Jurkat, Clone E6-1 (cell line): ENCODE measurements around the gene NID2.
A peak's percentile ranks its signal among the peaks of the same experiment; 100 is the strongest.

ENCODE experiments used
- DNase-seq: peaks from one replicate; pipeline ENCODE4 v3.0.0-alpha.2; 2011; ENCODE audit warnings: low read depth, low spot score
- H3K4me3 ChIP-seq: 2 replicates; pipeline ENCODE4 v1.5.1; 2011; ENCODE audit warnings: mild to moderate bottlenecking, low read length, control low read depth, moderate library complexity

Gene NID2

GRCh38 chr14:52014601-52015267 is 54.1 kb downstream of the NID2 start:
- no peak overlapping the region for H3K4me3 ChIP-seq
- DNase-seq = no peak

- DNase-seq = no peak
- H3K4me3 ChIP-seq = no peak overlapping the region
Observed at GRCh38 chr14:52013984-52014600, 54.8 kb downstream of the NID2 start.

- no peak overlapping the region for H3K4me3 ChIP-seq
- DNase-seq = no peak
Observed at GRCh38 chr14:52012635-52013034, 56.2 kb downstream of the NID2 start.

- H3K4me3 ChIP-seq = no peak overlapping the region
- no peak for DNase-seq
Observed at GRCh38 chr14:52011523-52011922, 57.3 kb downstream of the NID2 start.

GRCh38 chr14:52010173-52010693 is 58.6 kb downstream of the NID2 start:
- no peak for DNase-seq
- H3K4me3 ChIP-seq = no peak overlapping the region

- H3K4me3 ChIP-seq = no peak overlapping the region
- DNase-seq = no peak
Observed at GRCh38 chr14:52008136-52008535, 60.7 kb downstream of the NID2 start.

- no peak for DNase-seq
- H3K4me3 ChIP-seq = no peak overlapping the region
Observed at GRCh38 chr14:52007637-52008036, 61.2 kb downstream of the NID2 start.

- DNase-seq = no peak
- no peak overlapping the region for H3K4me3 ChIP-seq
Observed at GRCh38 chr14:52007211-52007610, 61.6 kb downstream of the NID2 start.

GRCh38 chr14:52006361-52006760 is 62.5 kb downstream of the NID2 start:
- H3K4me3 ChIP-seq = no peak overlapping the region
- DNase-seq = no peak

GRCh38 chr14:52005625-52006024 is 63.2 kb downstream of the NID2 start:
- no peak for DNase-seq
- no peak overlapping the region for H3K4me3 ChIP-seq

- DNase-seq = no peak
- H3K4me3 ChIP-seq = no peak overlapping the region
Observed at GRCh38 chr14:52003324-52003723, 65.5 kb downstream of the NID2 start.

GRCh38 chr14:52002542-52002941 is 66.3 kb downstream of the NID2 start:
- no peak for DNase-seq
- H3K4me3 ChIP-seq = no peak overlapping the region

GRCh38 chr14:52000696-52001095 is 68.2 kb downstream of the NID2 start:
- DNase-seq = no peak

GRCh38 chr14:52000019-52000582 is 68.8 kb downstream of the NID2 start:
- H3K4me3 ChIP-seq = no peak overlapping the region
- no peak for DNase-seq

More at GRCh38 chr14:52000696-52001095, 68.2 kb downstream of the NID2 start:
- H3K4me3 ChIP-seq = no peak overlapping the region

GRCh38 chr14:51999084-51999483 is 69.8 kb downstream of the NID2 start:
- DNase-seq = no peak
- H3K4me3 ChIP-seq = no peak overlapping the region

- no peak overlapping the region for H3K4me3 ChIP-seq
- no peak for DNase-seq
Observed at GRCh38 chr14:51998348-51998747, 70.5 kb downstream of the NID2 start.

GRCh38 chr14:51996148-51996746 is 72.6 kb downstream of the NID2 start:
- H3K4me3 ChIP-seq = no peak overlapping the region
- DNase-seq = peak; percentile 46

GRCh38 chr14:51993285-51993920 is 75.5 kb downstream of the NID2 start:
- no peak overlapping the region for H3K4me3 ChIP-seq

GRCh38 chr14:51990488-51990887 is 78.4 kb downstream of the NID2 start:
- DNase-seq = no peak
- peak overlapping the region; percentile 90 for H3K4me3 ChIP-seq

More at GRCh38 chr14:51993285-51993920, 75.5 kb downstream of the NID2 start:
- DNase-seq = no peak
